ENCODE measurements around the gene HOXD12. TPM values are rescaled to one million over a fixed set of nuclear protein-coding genes. Genes with fewer than 3 reads are reported as not detected.

Gene HOXD12
- total RNA-seq, 1 experiment from 2014 or later = 0.27 TPM

DNA sequence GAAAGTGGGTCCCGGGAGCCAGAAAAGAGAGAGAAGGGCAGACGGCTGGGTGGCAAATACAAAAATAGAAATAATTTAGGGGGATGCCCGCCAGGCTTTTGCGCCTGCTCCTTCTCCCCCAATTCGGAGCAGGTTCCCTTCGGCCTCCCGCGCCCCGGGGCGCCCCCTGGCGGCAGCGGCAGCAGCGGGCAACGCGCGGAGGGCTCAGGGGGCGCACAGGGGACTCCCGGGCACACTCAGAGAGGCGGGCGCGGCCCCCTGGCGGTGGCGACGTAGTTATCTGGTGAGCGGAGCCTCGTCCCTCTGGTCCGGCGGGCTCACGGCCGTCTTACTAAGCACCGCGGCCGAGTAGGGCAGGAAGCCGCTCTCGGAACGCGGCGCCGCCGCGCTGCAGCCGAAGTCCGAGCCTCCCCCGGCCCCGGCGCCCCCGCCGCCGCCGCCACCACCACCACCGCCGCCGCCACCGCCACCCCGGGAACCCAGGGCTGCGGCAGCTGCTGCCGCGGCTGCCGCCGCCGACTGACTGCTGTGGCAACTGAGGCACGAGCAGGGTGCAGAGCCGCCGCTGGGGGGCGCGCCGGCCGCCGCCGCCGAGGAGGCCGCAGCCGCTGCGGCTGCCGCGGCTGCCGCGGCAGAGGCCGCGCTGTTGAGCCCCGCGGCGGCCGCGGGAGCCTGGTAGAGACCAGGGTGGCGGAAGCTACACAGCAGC is 19.6 kb upstream of the HOXD12 start:
- Histone ChIP-seq H4K20me1 (ENCODE audit: insufficient read depth) (no peaks in the 10 kb centered on the region), H3K4me2 (ENCODE audit: low read length) (peak overlapping the region; percentile 61), H3K9me2 (ENCODE audit: insufficient read depth) (no peaks in the 10 kb centered on the region), H3K36me3 (ENCODE audit: control insufficient read depth in 1 of 2, insufficient read depth in 2 of 2, low read length in 2 of 2) (no peaks in the 10 kb centered on the region), H3K9me3 (ENCODE audit: control insufficient read depth in 1 of 2, insufficient read depth in 1 of 2, low read depth in 1 of 2, low read length in 2 of 2) (no peaks in the 10 kb centered on the region; a peak in 1 of 4 replicates), H3K27ac (ENCODE audit: low read depth, low read length) (no peak overlapping the region; the same call in 1 of the 2 replicates), H2AFZ (ENCODE audit: low read depth, low read length, poor library complexity, severe bottlenecking) (peak overlapping the region; percentile 12), H3K4me3 (replicated peaks in 1 of 2; ENCODE audit: low read depth in 1 of 2, low read length in 2 of 2) (peak overlapping the region; percentile 10 to 45), H3K27me3 (ENCODE audit: insufficient read depth, low read length) (no peaks in the 10 kb centered on the region), H3K79me2 (ENCODE audit: insufficient read depth, low read length) (no peaks in the 10 kb centered on the region), H3K4me1 (ENCODE audit: control insufficient read depth in 1 of 2, insufficient read depth in 2 of 2, low read length in 2 of 2) (no peaks in the 10 kb centered on the region), H3K9ac (ENCODE audit: low read length) (no peak overlapping the region)
- peak; percentile 59 for DNase-seq (ENCODE audit: low read depth, low spot score)
- POLR2A ChIA-PET = no interaction called here
- CTCF ChIA-PET = interaction anchor here (2.5 kb wide), 1 partner anchor 390 kb away, joined by 14 read pairs; no protein-coding TSS in a partner anchor
- BruUV-seq (replicated peaks) = no TSS peak
- TF ChIP-seq RAD21 (IDR thresholded peaks at IDR 0.05; ENCODE audit: low read depth) = peak; percentile 75
- TF ChIP-seq EZH2phosphoT487 (IDR thresholded peaks at IDR 0.05; ENCODE audit: borderline replicate concordance) = no peak
- TF ChIP-seq, protein P1, sequence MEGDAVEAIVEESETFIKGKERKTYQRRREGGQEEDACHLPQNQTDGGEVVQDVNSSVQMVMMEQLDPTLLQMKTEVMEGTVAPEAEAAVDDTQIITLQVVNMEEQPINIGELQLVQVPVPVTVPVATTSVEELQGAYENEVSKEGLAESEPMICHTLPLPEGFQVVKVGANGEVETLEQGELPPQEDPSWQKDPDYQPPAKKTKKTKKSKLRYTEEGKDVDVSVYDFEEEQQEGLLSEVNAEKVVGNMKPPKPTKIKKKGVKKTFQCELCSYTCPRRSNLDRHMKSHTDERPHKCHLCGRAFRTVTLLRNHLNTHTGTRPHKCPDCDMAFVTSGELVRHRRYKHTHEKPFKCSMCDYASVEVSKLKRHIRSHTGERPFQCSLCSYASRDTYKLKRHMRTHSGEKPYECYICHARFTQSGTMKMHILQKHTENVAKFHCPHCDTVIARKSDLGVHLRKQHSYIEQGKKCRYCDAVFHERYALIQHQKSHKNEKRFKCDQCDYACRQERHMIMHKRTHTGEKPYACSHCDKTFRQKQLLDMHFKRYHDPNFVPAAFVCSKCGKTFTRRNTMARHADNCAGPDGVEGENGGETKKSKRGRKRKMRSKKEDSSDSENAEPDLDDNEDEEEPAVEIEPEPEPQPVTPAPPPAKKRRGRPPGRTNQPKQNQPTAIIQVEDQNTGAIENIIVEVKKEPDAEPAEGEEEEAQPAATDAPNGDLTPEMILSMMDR (IDR thresholded peaks at IDR 0.05 in 2 of 3, conservative IDR thresholded peaks at IDR 0.05 in 1 of 3; ENCODE audit: borderline replicate concordance in 1 of 3, insufficient read depth in 1 of 3, low read depth in 2 of 3, low read length in 2 of 3) = peak; percentile 90 to 98 (median 97)
- TF ChIP-seq, protein P2, sequence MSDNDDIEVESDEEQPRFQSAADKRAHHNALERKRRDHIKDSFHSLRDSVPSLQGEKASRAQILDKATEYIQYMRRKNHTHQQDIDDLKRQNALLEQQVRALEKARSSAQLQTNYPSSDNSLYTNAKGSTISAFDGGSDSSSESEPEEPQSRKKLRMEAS (IDR thresholded peaks at IDR 0.05) = 0 out of 2 replicates have a peak, but pooled peaks have one; percentile 17
- intact Hi-C loops (cut with micrococcal nuclease) = loop anchor here (1.0 to 5.0 kb wide), 3 partner anchors 390 to 1383 kb away; no protein-coding TSS in a partner anchor
- peak; percentile 99 for ATAC-seq
- RAD21 ChIA-PET (ENCODE audit: low non-redundant PET in 1 of 2, low total read pairs in 2 of 2, uncharacterized antibody in 2 of 2, unreplicated experiment in 2 of 2) = interaction anchor here in 1 of 2 experiments (0.6 kb wide), 1 partner anchor 16 kb away, joined by 4 read pairs; no protein-coding TSS in a partner anchor

Measured in HCT116 (cell line).